Karpas-422 (cell line): Measurements from ENCODE around the gene EFS. TPM values are rescaled to one million over a fixed set of nuclear protein-coding genes. Genes with fewer than 3 reads are reported as not detected.
"Not testable (repeated sequence)": the region's sequence is repeated elsewhere in the genome, so short reads cannot be mapped to it uniquely, and the experiment has no call there.

Experiments used
- DNase-seq: peaks from one replicate; pipeline ENCODE4 v3.0.0-alpha.2; 2015
- H2AFZ ChIP-seq: fragments of 200-600 bp; sonication (generic); 2 replicates; pipeline ENCODE4 v1.6.1; 2014; ENCODE audit warnings: antibody characterized with exemption, low read length, mixed read lengths
- H3K27ac ChIP-seq: fragments of 200-600 bp; sonication (generic); 2 replicates; pipeline ENCODE4 v1.5.1; 2014; ENCODE audit warnings: mild to moderate bottlenecking, low read length, moderate library complexity
- H3K27me3 ChIP-seq: fragments of 200-600 bp; sonication (generic); 2 replicates; pipeline ENCODE4 v1.6.1; 2014; ENCODE audit warnings: low read length, mixed read lengths
- H3K36me3 ChIP-seq: fragments of 200-600 bp; sonication (generic); 2 replicates; pipeline ENCODE4 v1.6.1; 2014; ENCODE audit warnings: low read length, mixed read lengths; ENCODE audit not compliant: insufficient read depth
- H3K4me1 ChIP-seq: fragments of 200-600 bp; sonication (generic); 2 replicates; pipeline ENCODE4 v1.6.1; 2014; ENCODE audit warnings: mild to moderate bottlenecking, low read length, mixed read lengths
- H3K4me2 ChIP-seq: fragments of 200-600 bp; sonication (generic); 2 replicates; pipeline ENCODE4 v1.6.1; 2014; ENCODE audit warnings: low read length, low read depth, mild to moderate bottlenecking; ENCODE audit not compliant: poor library complexity, severe bottlenecking
- H3K4me3 ChIP-seq: fragments of 200-600 bp; sonication (generic); 2 replicates; pipeline ENCODE4 v1.5.1; 2014; ENCODE audit warnings: mild to moderate bottlenecking, antibody characterized with exemption, low read length, mixed read lengths
- H3K79me2 ChIP-seq: fragments of 200-600 bp; sonication (generic); 2 replicates; pipeline ENCODE4 v1.6.1; 2014; ENCODE audit warnings: mild to moderate bottlenecking, low read length, mixed read lengths
- H3K9ac ChIP-seq: fragments of 200-600 bp; sonication (generic); 2 replicates; pipeline ENCODE4 v1.6.0; 2014; ENCODE audit warnings: low read length
- H3K9me2 ChIP-seq: fragments of 200-600 bp; sonication (generic), shearing (Covaris generic); replicated peaks from 2 replicates; pipeline ENCODE4 v1.6.0; 2014; ENCODE audit warnings: mild to moderate bottlenecking, low read length, moderate library complexity; ENCODE audit not compliant: insufficient read depth
- H3K9me3 ChIP-seq: fragments of 300-700, 200-600 bp; sonication (generic); 2 replicates; pipeline ENCODE4 v1.6.1; 2014; ENCODE audit warnings: low read length, mixed read lengths
- H4K20me1 ChIP-seq: fragments of 200-600 bp; sonication (generic); 2 replicates; pipeline ENCODE4 v1.6.1; 2014; ENCODE audit warnings: mild to moderate bottlenecking, antibody characterized with exemption, low read length, low read depth; ENCODE audit not compliant: insufficient read depth
- total RNA-seq: library from RNA; depleted of rRNA; stranded (reverse); fragments of >200 nt; shearing (Covaris generic); gene quantifications from 2 replicates; pipeline ENCODE4 v1.2.3, GENCODE V29; 2014; ENCODE audit warnings: low replicate concordance

Gene EFS
- total RNA-seq, 1 experiment from 2014 or later: not detected

- no peaks in the 10 kb centered on the region for H4K20me1 ChIP-seq
- H3K79me2 ChIP-seq: no peaks in the 10 kb centered on the region
These were observed 27.6 kb upstream of the EFS start for GRCh38 chr14:23392613-23393012.

GRCh38 chr14:23389871-23390270, 24.9 kb upstream of the EFS start:
- not testable (repeated sequence) for H3K9ac ChIP-seq, H3K27me3 ChIP-seq, H3K27ac ChIP-seq, H3K79me2 ChIP-seq, H3K4me1 ChIP-seq, H3K4me3 ChIP-seq, H3K9me2 ChIP-seq, DNase-seq, H3K4me2 ChIP-seq, H3K9me3 ChIP-seq, H4K20me1 ChIP-seq, H3K36me3 ChIP-seq, H2AFZ ChIP-seq

More at GRCh38 chr14:23392613-23393012, 27.6 kb upstream of the EFS start:
- Histone ChIP-seq H3K27ac (no peak overlapping the region), H3K9me3 (no peaks in the 10 kb centered on the region), H3K9ac (no peak overlapping the region), H3K9me2 (no peaks in the 10 kb centered on the region), H3K4me2 (no peak overlapping the region), H3K4me1 (peaks cover 4% of the 10 kb centered on the region; the same call in 1 of the 2 replicates), H3K36me3 (no peaks in the 10 kb centered on the region), H3K4me3 (no peak overlapping the region), H3K27me3 (no peaks in the 10 kb centered on the region), H2AFZ (no peak overlapping the region)
- no peak for DNase-seq

- Histone ChIP-seq H3K36me3 (no peaks in the 10 kb centered on the region), H2AFZ (no peak overlapping the region), H3K4me3 (no peak overlapping the region), H4K20me1 (no peaks in the 10 kb centered on the region), H3K4me1 (no peaks in the 10 kb centered on the region), H3K4me2 (no peak overlapping the region), H3K9ac (no peak overlapping the region), H3K9me2 (no peaks in the 10 kb centered on the region), H3K9me3 (no peaks in the 10 kb centered on the region), H3K79me2 (no peaks in the 10 kb centered on the region), H3K27me3 (no peaks in the 10 kb centered on the region), H3K27ac (no peak overlapping the region)
- DNase-seq: no peak
These were observed 24.4 kb upstream of the EFS start for GRCh38 chr14:23389396-23389795.

GRCh38 chr14:23388996-23389395, 24.0 kb upstream of the EFS start:
- no peak overlapping the region for H2AFZ ChIP-seq
- H4K20me1 ChIP-seq: no peaks in the 10 kb centered on the region
- no peaks in the 10 kb centered on the region for H3K9me2 ChIP-seq
- no peaks in the 10 kb centered on the region for H3K4me1 ChIP-seq
- H3K9me3 ChIP-seq: no peaks in the 10 kb centered on the region
- no peak overlapping the region for H3K4me2 ChIP-seq
- no peaks in the 10 kb centered on the region for H3K79me2 ChIP-seq
- DNase-seq: no peak
- no peak overlapping the region for H3K9ac ChIP-seq
- H3K27me3 ChIP-seq: no peaks in the 10 kb centered on the region
- no peak overlapping the region for H3K27ac ChIP-seq
- no peaks in the 10 kb centered on the region for H3K36me3 ChIP-seq
- H3K4me3 ChIP-seq: no peak overlapping the region

- Histone ChIP-seq H3K27me3 (no peaks in the 10 kb centered on the region), H3K9me3 (no peaks in the 10 kb centered on the region), H3K36me3 (no peaks in the 10 kb centered on the region), H3K4me3 (no peak overlapping the region), H4K20me1 (no peaks in the 10 kb centered on the region), H3K79me2 (no peaks in the 10 kb centered on the region), H3K27ac (no peak overlapping the region), H3K4me2 (no peak overlapping the region), H2AFZ (no peak overlapping the region), H3K9ac (no peak overlapping the region), H3K4me1 (no peaks in the 10 kb centered on the region), H3K9me2 (no peaks in the 10 kb centered on the region)
- no peak for DNase-seq
These were observed 23.2 kb upstream of the EFS start for GRCh38 chr14:23387916-23388882.

GRCh38 chr14:23386999-23387398, 22.0 kb upstream of the EFS start:
- H2AFZ ChIP-seq: no peak overlapping the region
- no peaks in the 10 kb centered on the region for H3K9me3 ChIP-seq
- no peaks in the 10 kb centered on the region for H3K36me3 ChIP-seq
- no peaks in the 10 kb centered on the region for H4K20me1 ChIP-seq
- H3K27ac ChIP-seq: no peak overlapping the region
- H3K9ac ChIP-seq: no peak overlapping the region
- no peaks in the 10 kb centered on the region for H3K27me3 ChIP-seq
- no peaks in the 10 kb centered on the region for H3K79me2 ChIP-seq
- DNase-seq: no peak
- H3K4me2 ChIP-seq: no peak overlapping the region
- no peaks in the 10 kb centered on the region for H3K4me1 ChIP-seq
- no peak overlapping the region for H3K4me3 ChIP-seq
- H3K9me2 ChIP-seq: no peaks in the 10 kb centered on the region

GRCh38 chr14:23386266-23386657, 21.3 kb upstream of the EFS start:
- H3K9ac ChIP-seq, H3K9me3 ChIP-seq, H3K36me3 ChIP-seq, H3K27ac ChIP-seq, H2AFZ ChIP-seq, H3K27me3 ChIP-seq, H3K4me3 ChIP-seq, H3K4me2 ChIP-seq, DNase-seq, H3K9me2 ChIP-seq, H3K79me2 ChIP-seq, H3K4me1 ChIP-seq, H4K20me1 ChIP-seq: not testable (repeated sequence)

GRCh38 chr14:23385642-23386265, 20.8 kb upstream of the EFS start:
- no peaks in the 10 kb centered on the region for H3K79me2 ChIP-seq
- H3K4me3 ChIP-seq: no peak overlapping the region
- no peaks in the 10 kb centered on the region for H3K9me3 ChIP-seq
- H3K9ac ChIP-seq: no peak overlapping the region
- no peaks in the 10 kb centered on the region for H3K36me3 ChIP-seq
- no peak for DNase-seq
- no peaks in the 10 kb centered on the region for H3K4me1 ChIP-seq
- H3K27ac ChIP-seq: no peak overlapping the region
- H4K20me1 ChIP-seq: no peaks in the 10 kb centered on the region; the same call in 1 of the 2 replicates
- H3K9me2 ChIP-seq: no peaks in the 10 kb centered on the region
- H3K27me3 ChIP-seq: no peaks in the 10 kb centered on the region
- no peak overlapping the region for H2AFZ ChIP-seq
- no peak overlapping the region for H3K4me2 ChIP-seq
